ENCODE data around the gene PEX14. TPM values are rescaled to one million over a fixed set of nuclear protein-coding genes. Genes with fewer than 3 reads are reported as not detected.
A peak's percentile ranks its signal among the peaks of the same experiment; 100 is the strongest.

The PEX14 gene
- total RNA-seq, 1 experiment from 2014 or later = 21.5 TPM

DNA sequence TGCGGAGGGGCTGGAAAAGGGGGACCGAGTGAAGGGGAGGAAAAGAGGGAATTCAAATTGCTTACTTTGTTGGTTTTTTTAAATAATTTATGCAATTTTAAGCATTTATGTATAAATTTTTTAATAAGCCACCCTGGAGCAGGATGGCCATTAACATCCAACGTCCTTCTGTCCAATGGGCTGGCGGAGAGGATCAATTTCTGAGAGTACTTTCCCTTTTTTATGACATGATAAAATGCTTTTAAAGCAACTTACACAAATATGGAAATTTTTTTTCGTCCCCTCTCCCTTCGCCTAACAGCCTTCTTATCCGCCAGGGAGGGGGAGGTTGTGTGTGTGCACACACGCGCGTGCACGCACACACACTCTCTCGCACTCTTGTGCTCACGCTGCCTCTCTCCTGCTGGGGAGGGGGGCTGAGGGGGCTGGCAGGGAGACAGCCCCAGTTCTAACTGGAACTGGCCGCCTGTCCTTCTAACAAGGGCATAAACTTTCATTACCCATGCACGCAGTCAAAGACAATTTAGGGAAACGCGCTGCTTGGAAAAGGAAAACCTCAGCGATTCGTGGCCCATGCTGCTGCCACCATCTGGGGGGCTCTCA, 198.5 kb downstream of the PEX14 start:
- no peak for DNase-seq
- Histone ChIP-seq H3K9me3 (no peaks in the 10 kb centered on the region), H3K36me3 (no peaks in the 10 kb centered on the region), H3K4me3 (no peak overlapping the region), H3K27me3 (no peaks in the 10 kb centered on the region)

DNA sequence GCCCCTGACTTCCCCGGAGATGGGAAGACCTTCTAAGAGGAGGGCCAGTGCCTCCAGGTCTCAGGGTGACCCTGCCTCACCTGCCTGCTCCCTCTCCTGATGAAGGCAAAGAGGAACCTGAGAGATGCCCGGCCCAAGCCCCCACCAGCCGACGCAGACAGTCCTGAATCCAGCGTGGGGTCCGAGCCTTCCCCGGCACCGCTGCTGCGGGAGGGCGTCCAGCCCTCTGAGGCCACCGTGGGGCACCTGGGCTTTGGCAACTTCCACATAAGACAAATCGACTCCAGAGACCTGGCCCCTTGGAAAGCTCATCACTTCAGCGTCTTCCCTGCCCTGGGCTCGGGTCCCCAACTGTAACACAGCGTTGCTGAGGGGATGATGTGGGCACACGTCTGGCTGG, 199.5 kb downstream of the PEX14 start:
- Histone ChIP-seq H3K9me3 (no peaks in the 10 kb centered on the region), H3K36me3 (no peaks in the 10 kb centered on the region), H3K27me3 (no peaks in the 10 kb centered on the region), H3K4me3 (no peak overlapping the region)
- DNase-seq = no peak

DNA sequence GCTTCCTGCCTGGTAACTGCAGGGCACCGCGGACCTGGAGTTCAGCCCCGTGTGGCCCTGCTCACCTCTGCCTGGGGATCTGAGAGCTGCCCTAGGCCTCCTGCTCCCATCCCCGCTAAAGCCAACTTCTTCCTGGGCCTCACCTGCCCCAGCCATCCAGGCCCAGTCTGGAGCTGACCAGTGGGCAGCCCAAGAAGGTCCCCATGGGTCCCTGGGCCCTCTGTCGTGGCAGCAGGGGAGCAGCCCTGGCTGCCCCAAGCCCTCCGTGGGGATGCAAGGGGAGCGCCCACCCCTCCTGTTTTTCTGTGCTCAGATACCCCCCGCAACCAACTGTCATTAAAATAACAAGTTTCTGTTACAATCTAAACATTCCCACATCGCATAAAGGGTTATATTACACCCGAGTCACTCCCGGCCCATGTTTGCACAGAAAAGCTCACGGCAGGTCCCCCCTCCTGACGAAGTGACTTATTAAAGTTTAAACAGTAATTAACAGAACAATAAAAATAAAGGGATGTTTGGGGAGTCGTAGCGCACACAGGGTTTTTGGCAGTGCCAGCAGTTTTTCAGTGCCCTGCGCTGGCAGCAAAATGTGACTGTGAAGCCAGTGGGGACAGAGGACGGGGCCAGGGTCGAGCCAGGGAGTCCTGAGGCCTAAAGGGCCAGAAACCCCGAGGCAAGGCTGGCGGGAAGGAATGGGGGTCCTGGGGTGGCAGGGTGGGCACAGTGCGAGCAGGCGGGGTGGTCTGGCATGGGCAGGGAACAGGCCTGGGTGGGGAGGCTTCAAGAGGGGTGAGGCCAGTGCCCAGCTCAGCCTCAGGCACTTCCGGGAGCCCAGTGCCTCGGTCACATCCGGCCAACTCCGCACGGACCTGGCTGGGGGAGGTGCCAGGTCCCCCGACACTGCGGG, 200.2 kb downstream of the PEX14 start:
- H3K27me3 ChIP-seq = no peaks in the 10 kb centered on the region
- no peaks in the 10 kb centered on the region for H3K9me3 ChIP-seq
- no peak for DNase-seq
- no peak overlapping the region for H3K4me3 ChIP-seq
- H3K36me3 ChIP-seq = no peaks in the 10 kb centered on the region

DNA sequence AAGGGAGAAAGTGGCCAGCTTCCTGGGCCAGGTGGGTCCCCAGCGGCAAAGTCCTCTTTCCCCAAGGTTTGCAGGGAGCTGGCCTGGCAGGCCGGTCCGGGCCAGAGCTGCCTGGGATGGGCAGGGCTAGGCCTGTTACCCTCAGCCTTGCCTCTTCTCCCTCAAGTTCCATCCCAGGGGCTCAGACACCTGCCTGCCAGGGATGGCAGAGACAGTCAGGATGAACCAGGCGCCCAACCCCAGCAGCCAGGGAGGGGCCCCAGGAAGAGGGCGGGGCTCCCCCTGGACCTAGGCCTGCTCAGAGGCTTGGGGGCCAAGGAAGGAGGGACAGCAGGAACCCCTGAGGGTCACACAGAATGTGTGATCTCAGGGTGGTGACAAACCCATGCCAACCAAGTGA, 201.1 kb downstream of the PEX14 start:
- H3K27me3 ChIP-seq = no peaks in the 10 kb centered on the region
- H3K36me3 ChIP-seq = no peaks in the 10 kb centered on the region

DNA sequence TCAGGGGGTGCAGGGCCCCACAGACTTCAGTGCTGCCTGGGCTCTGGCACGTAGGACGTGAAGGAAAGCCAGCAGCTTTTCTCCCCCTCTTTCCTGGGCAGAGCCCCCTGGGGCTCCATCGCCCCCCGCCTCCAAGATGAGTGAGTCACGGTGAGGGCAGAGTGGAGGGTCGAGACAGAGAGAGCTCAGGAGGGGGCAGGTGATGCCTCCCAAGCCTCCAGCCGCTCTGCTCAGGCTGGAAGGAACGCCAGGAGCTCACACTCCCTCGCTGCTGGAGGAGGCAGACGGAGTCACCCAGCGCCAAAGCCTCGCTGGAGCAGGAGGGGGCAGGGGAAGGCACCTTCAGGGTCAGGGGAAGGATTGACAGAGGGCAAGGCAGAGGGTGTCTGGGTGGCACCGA, 202.2 kb downstream of the PEX14 start:
- Histone ChIP-seq H3K36me3 (no peaks in the 10 kb centered on the region), H3K4me3 (no peak overlapping the region), H3K9me3 (no peaks in the 10 kb centered on the region), H3K27me3 (no peaks in the 10 kb centered on the region)
- DNase-seq = no peak

More for the DNA sequence above, 201.1 kb downstream of the PEX14 start:
- no peak for DNase-seq
- Histone ChIP-seq H3K9me3 (no peaks in the 10 kb centered on the region), H3K4me3 (no peak overlapping the region)

DNA sequence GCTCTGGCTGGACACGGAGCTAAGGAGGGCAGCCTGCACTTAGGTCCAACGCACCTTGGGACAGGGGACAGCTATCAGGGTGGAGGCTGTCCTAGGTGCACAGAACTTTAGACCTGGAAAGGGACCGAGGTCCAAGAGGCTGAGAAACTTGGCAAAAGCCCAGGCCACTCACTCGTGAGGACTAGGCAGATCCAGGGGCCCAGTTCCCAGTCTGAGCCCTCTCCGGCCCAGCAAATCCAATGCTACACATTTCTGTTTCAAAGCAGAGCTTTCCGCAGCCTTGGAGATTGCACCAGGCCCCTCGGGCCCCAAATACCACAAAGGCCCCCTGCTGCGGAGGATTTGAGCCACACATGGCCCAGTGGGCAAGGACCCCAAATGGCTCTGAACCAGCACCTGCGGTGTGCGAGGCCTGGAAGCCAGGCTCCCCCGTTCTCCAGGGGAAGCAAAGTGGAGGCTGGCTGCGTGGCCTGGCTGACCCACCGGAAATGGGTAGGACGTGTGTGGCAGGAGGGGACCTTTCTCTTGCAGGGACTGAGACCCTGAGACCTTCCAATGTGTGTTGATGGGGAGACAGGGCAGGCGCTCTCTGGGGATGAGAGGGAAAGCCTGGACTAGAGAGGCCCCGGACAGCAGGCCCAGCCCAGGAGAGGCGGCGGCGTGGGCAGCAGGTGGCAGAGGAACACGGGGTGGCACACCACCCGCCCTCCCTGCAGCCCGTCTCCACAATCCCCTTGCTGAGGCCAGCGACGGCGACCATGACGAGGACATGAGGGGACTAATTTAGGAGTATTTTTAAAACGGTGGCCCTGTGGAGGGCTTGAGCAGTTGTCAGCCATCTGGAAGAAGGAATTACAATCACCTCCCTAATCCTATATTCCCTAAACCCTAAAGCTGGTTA, 203.0 kb downstream of the PEX14 start:
- Histone ChIP-seq H3K9me3 (no peaks in the 10 kb centered on the region), H3K27me3 (no peaks in the 10 kb centered on the region), H3K4me3 (no peak overlapping the region), H3K36me3 (no peaks in the 10 kb centered on the region)
- DNase-seq = no peak

DNA sequence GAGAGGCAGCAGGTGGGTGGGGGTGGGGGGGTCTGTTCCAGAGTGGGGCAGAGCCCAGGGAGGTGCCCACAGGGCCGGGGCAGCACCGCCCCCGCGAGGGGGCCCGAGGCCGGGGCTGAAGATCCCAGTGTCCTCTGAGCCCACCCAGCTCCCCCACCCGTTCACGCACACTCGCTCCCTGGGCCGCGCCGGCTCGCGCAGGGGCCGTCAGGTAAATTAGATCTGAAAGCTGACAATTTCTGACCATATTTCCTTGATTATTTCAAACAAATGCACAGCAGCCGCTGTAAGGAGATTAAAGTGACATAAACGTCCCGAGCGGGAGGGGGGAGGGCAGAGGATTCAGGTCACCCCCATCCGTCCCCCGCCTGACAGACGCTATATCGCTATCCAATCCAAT, 203.7 kb downstream of the PEX14 start:
- DNase-seq = no peak
- H3K36me3 ChIP-seq = no peaks in the 10 kb centered on the region
- no peaks in the 10 kb centered on the region for H3K27me3 ChIP-seq
- H3K9me3 ChIP-seq = no peaks in the 10 kb centered on the region
- H3K4me3 ChIP-seq = no peak overlapping the region

DNA sequence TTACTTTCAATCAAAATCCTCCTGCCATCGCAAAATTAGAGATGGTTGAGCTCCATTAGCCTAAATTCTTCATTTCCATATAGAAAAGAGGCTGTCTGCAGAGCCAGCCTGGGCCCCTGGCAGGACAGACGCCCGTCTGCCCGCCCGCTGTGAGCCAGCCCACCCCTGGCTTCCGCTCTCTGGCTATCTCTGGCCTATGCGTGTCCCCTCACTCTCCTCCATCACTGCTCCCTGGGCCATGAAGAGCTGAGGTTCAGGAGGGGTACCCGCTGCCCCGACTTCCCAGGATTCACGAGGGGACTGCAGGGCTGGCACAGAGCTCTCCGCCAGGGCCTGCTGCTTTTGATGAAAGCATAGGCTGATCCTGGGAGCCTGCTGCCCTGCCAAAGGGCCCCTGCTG, 204.1 kb downstream of the PEX14 start:
- H3K36me3 ChIP-seq = no peaks in the 10 kb centered on the region
- no peak overlapping the region for H3K4me3 ChIP-seq
- DNase-seq = no peak
- H3K27me3 ChIP-seq = no peaks in the 10 kb centered on the region
- H3K9me3 ChIP-seq = no peaks in the 10 kb centered on the region

DNA sequence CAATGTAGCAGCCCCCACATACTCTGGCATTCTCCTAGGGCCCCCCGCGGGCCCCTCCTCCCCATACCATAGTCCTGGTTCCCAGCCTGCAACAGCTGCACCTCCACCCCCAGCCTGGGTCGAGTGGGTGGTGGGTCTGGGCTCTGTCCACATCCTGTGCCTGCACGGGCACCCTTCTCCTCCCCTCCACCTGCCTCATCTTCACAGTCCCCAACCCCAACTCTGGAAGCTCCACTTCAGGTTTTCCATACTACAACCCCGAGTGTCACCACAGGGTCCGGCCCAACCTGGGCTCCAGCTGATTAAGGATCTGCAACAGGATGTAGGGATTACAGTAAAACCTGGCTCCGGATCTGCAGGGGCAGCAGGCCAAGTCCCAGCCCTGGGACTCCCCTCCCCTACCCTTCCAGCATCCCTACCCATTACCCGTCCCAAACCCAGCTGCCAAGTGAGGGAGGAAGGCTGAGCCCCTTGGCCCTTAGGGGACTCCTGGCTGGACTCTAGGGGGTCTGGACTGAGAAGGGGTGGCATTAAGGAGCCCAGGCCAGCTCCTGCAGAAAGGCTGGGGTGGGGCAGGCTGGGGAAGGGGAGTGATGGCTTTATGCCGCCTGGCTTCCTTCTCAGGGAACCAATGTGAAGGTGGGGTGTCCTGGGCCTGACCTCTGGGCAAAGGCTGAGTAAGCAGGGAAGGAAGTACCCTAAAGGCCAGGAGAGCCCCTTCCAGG, 204.9 kb downstream of the PEX14 start:
- Histone ChIP-seq H3K9me3 (no peaks in the 10 kb centered on the region), H3K27me3 (no peaks in the 10 kb centered on the region), H3K4me3 (no peak overlapping the region), H3K36me3 (no peaks in the 10 kb centered on the region)
- peak; percentile 70 for DNase-seq

Other genes with a start within 250 kb of the PEX14 start
- 146 and 182 TPM in 2 replicates for gene PGD, start 75.9 kb upstream of the PEX14 start, total RNA-seq (2014; rRNA removed; shearing (Covaris generic); ENCODE audit: low replicate concordance)
- 13.3 and 15.0 TPM in 2 replicates for gene CENPS, start 44.5 kb upstream of the PEX14 start, total RNA-seq (2014; rRNA removed; shearing (Covaris generic); ENCODE audit: low replicate concordance)
- gene CORT, start 24.9 kb upstream of the PEX14 start, total RNA-seq (2014; rRNA removed; shearing (Covaris generic); ENCODE audit: low replicate concordance) = 0.33 TPM in 1 of 2 replicates, not detected in the other
- 36.7 and 51.9 TPM in 2 replicates for gene DFFA, start 2.4 kb upstream of the PEX14 start, total RNA-seq (2014; rRNA removed; shearing (Covaris generic); ENCODE audit: low replicate concordance)

Measured in MG63 (cell line).